Measurements from ENCODE around the gene RASGRP2.

The RASGRP2 gene

DNA sequence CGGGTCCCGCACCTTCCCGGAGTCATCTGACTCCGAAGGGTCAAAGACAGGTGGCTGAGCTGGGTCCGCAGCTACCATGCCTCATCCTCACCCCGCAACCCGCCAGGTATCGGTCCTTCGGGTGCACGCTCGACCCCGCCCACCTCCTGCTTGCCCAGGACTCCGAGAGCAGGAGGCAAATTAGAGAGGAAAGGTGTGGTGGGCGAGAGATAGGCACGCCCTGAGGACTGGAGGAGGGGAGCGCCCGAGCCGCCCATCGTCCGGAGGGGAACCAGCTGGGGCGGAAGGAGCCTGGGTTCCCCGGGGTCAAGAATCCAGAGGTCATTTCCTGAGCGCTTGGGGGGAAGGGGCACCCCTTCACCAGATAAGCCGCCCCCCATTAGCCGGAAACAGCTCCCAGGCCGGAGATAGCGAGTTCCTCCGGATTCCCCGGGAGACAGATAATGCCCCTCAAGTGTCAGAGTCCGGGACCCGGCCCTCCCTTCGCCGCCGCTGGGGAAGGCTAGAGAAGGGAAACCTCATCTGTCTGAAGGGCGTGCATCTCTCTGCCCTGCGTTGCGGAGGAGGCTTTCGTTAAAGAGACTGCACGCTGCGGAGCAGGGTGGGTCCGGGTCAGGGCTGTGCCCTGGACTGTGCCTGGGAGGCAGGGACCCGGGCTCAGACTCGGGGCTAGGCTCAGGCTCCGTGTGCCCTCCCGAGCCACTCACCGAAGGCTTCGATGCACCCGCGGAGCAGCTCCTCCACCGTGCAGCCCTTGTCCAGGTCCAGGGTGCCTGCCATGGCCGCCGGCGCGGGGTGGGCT, 1.7 kb downstream of the RASGRP2 start:
- no peak for DNase-seq (ENCODE audit: low read depth, low spot score)

DNA sequence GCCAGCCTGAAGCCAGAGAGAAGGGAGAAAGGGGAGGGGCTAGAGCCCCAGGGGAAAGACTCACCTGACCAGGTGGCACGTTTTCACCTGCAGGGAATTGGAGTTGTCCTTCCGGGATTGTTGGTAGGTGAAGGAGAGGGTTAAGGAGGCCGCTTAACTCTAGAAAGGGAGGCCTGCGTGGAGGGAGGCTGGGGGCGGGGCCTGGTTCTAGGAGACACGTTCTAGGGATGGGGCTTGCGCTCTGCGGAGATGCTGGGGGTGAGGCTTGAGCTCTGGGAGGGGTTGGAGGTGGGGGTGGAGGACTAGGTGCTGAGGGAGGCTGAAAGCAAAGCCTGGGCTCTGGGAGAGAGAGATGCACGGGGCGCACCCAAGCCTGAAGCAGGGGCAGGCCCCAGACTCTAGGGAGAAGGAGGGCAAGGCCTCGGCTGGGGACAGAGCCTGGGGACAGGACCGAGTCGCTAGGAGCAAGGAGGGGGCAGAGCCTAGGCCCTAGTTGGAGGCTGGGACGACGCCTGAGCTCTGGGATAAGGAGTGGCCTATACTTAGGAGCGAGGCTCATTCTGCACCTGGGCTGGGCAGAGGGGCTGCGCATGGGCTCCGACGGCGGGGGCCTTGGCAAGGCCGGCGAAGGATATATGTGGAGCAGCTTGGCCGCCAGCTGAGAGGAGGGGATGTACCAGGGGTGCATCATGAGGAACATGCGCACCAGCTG, 2.4 kb downstream of the RASGRP2 start:
- DNase-seq (ENCODE audit: low read depth, low spot score) = no peak

DNA sequence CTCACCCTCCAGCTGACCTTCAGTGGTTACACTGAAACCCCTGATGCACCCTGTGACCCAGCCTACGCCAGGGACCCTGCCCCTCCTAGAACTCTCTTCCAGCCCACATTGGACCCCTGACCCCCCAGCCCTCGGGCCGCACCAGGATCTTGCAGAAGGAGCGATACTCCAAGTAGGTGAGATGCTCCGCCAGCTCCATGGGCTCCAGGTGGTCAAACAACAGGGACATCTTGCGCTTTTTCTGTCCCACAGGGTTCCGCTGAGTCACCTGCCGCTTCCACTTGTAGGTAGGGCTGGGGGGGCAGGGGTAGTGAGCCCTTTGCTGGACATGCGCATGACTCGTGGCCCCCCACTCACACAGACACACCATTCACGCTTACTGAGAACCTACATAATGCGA, 4.1 kb downstream of the RASGRP2 start:
- no peak for DNase-seq (ENCODE audit: low read depth, low spot score)

DNA sequence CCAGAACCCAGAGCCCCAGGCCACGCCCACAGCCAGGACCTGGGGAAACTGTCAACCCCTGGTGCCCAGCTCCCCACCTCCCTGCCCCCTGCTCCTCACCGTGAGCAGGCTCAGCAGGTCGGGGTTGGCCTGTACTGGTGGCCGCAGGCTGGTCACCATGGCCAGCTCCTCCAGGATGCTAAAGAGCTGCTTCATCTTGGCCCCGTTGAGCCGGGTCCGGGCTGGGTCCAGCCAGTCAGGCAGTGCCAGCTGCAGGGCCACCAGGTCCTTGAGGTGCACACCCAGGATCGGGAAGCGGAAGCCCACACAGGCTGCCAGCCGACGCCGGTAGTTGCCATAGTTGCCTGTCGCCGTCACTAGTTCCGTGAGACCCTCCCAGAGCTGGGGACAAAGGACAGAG, 7.3 kb downstream of the RASGRP2 start:
- DNase-seq (ENCODE audit: low read depth, low spot score) = no peak

DNA sequence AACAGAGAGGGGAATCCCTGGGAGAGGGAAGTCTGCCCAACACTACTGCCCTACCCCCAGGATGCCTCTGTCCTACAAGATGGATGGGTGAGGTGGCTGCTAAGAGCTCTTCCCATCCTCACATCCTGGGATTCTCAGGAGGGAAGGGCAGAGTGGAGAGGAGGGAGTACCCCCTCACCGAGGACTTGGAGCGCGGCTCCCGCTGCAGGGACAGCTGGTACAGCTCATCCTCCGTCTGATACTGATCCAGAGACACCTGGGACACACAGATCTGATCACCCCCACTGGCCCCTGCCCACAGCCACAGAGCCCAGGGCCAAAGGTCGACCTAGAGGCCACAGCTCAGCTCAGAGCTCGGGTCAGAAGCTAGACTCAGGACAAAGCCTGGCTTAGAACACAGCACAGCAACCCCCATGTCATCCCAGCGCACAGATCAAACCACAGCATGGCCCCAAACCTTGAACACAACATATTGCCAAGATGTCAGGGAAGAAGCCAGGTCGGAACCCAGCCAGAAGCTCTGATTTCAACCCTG, 8.2 kb downstream of the RASGRP2 start:
- no peak for DNase-seq (ENCODE audit: low read depth, low spot score)

DNA sequence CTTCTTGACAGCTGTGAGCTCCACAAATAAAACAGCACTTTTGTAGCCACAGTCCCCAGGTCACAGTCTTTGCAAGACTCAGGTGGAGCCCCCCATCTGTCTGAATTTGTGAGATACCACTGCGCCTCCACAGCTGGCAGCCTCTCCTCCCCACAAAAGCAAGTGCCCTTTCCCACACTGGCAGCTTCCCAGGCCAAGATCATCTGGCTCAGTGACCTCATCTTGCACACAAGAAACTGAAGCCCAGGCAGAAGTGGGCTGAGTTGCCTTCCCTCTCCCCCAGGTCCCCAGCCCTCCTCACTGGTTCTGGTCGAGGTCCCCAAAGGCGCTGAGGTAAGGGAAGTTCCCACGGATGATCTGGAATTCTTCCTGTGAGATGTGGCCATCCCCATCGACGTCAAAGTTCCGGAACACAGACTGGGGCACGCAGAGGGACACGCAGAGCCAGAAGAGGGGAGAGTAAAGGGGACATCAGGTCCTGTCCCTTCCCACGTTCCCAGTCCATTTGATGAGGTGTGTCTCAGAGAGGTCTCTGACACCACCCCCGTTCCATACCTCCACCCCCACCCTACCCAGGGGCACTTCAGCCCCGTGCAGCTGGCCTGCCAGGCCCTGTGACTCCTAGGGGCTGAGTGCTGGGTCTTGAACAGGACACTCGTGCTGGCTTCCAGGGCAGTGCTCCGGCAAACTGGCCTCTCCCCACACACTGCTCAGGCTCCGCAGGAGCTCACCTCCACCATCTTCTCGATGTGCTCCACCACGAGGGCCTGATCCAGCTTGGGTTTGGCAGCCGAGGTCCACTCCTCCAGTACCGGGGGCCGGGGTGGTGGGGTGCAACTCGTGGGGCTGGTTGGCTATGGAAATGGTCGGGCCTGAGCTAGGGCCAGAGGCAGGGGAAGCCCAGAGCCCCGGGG, 8.9 kb downstream of the RASGRP2 start:
- no peak for DNase-seq (ENCODE audit: low read depth, low spot score)

DNA sequence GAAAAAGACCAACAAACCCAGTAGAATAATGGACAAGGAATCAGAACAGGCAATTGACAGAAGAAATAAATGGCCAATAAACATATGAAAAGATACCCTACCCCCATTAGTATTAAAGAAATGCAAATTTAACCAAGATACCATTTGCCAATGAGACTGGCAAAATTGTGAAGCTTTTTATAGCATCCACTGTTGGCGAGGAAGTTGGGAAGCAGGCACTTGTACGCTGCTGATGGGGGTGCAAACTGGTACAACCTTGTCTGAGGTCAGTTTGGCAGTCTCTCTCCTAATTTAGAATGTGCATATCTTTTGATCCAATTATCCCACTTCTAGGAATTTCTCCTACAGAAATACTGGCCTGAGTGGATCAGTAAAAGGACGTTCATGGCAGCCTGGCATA, 12.3 kb downstream of the RASGRP2 start:
- no peak for DNase-seq (ENCODE audit: low read depth, low spot score)

DNA sequence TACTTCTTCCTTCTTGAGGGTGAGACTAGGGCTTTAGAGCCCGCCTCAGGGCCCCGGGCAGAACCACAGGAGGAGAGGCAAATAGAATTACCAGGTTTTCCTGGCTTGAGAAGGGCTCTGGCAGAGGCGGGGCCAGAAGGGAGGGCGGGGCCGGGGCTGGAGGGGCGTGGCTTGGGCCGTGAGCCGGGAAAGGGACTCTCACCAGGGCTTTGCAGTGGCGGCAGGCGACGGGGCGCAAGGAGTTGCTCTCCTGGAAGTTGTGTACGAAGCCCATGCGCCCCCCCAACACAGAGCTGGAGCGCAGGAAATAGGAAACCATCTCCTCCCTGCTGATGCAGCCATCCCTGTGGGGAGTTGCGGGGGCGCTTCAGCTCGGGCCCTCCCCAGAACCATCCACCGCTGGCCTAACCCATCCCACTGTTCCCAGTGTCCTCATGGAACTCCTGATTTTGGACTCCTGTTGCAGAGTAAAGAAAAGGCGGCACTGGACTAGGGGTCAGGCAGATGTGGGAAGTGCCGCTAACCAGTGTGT, 14.0 kb downstream of the RASGRP2 start:
- DNase-seq (ENCODE audit: low read depth, low spot score) = no peak

DNA sequence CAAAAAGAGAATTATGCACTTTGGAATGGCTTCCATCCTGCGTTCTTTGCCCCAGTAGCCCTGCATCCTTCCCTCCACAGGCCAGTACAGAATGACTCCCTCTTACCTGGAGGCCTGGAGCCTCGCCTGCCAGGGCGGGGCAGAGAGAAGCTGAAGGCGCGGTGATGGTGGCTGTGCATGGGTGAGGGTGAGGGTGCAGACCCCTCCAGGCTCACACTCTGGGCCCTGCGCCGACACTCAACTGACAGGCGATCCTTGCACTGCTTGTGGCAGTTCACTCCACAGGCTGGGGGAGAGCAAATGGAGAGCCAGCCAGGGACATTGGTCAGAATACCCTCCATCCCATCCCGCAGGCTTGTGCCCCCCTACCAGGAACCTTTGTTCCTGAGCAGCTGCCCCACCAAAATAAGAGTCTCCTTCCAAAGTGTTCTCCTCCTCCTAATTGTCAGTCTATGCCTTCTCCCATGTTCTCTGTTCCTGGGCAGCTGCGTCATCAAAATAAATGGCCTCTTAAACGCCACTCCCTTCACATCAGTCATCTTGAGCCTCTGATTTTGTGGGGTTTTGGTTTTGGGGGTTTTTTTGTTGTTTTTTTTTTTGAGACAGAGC, 15.1 kb downstream of the RASGRP2 start:
- DNase-seq (ENCODE audit: low read depth, low spot score) = no peak

DNA sequence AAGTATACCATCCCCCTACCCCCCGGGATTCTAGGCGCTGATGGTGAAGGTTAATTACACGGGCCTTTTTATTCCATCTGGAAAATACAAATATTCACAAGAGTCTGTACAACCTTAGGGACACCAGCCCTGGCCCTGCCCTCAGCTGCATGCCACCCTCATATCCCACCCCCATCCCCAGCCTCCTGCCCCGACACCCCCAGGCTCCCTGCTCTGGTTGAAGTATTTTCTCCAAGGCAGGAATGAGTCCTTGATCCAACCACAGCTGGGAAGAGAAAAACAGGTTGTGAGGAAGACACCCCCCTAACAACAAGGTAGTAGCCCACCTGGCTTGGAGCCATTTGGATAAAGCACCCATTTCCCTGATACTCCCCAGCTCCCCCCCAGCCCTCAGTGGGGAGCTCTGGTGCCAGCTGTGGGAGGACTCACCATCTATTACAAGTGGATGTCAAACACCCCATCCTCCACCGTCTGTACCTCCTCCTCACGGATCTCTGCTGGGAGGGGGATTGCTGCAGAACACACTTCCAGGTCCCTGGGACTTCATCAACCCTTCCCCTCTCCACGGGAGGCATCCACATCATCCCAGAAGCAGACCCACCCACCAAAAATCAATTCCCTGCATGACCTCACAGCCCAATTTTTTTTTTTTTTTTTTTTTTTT, 16.9 kb downstream of the RASGRP2 start:
- no peak for DNase-seq (ENCODE audit: low read depth, low spot score)

DNA sequence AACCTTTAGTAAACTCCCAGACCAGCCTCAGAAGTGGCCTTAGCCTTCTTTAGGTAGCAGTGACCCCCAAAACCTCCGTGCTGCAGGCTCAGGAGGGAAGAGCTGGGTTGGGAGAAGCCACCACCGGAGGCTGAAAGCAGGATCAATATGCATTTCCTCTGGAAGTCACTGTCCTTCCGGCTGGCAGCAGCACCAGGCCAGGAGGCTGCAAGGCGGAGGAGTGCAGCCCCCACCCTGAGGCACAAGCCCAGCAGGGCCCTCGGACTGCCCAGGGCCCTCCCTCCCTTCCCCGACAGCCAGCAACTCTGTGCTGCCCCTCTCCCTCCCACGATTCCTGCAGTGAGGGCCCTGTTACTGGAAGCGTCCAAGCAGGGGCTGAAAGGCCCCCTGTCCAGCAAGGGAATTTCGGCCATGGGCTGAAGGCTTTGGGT, 17.7 kb downstream of the RASGRP2 start:
- no peak for DNase-seq (ENCODE audit: low read depth, low spot score)

DNA sequence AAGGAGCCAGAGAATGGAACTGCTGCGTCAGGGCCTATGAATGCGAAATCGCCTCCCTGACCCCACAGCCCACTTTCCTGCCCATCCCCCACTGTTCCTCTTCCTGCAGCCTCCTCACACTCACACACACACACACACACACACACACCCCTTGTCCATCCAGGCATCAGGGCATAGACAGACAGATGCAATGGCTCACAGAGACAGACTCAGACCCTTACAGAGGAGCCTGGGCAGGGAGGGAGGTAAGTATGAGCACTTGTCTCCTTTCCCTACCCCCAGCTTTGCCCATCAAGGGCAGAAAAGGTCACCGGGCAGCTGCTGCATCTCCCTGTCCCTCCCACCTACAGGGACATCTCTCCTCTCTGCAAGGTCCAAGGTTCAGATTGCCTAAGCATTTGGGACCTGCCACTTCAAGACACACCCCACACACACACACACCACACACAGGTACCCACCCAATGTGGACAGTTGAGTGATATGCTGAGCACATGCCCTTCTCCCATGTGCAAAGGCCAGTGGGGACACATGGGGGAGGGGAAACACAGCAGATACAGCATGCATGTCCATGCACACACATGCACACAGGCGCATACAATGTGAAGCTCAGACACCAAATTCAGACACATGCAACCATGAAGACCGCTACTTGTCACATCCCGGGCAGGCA, 18.9 kb downstream of the RASGRP2 start:
- no peak for DNase-seq (ENCODE audit: low read depth, low spot score)

DNA sequence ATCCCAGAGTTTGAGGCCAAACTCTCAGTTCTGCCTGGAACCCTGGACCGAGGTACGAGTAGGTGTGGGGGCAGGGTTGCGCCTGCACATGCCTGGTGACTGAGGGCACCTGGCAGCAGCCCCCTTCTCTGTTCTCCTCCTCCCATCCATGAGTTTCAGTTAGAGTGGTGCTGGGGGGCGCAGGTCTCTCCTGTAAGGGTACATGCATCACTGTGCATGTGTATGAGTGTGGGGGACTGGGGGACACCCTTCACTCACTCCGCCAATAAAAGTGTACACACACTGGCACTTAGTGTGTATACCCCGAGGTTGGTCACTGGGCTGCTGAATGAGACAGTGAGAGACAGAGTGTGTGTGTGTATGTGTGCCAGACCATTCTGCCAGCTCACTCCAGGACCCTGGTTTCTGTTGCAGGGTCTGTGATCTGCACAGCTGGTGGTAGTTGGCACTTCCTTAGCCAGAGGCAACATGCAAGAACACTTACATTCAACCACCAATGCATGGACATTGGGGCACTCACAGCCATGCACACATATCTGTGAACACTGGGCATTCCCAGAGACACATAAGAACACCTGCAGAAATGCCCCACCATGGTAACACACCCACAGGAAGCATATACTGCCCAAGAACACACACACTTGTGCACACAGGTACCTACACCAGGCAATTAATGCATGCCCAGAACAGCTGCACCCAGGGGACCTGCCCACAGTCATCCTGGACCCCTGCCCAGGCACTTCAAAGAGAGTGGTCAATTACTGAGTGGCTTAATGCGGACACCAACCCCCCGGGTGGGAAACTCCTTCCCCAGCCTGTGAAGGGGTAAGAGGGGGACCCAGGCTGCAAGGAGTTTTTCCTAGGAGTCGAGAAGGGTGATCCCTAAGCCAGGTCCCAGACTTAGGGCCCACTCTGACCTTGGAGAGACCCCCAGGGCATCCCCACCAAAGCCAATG, 19.8 kb downstream of the RASGRP2 start:
- DNase-seq (ENCODE audit: low read depth, low spot score) = no peak

DNA sequence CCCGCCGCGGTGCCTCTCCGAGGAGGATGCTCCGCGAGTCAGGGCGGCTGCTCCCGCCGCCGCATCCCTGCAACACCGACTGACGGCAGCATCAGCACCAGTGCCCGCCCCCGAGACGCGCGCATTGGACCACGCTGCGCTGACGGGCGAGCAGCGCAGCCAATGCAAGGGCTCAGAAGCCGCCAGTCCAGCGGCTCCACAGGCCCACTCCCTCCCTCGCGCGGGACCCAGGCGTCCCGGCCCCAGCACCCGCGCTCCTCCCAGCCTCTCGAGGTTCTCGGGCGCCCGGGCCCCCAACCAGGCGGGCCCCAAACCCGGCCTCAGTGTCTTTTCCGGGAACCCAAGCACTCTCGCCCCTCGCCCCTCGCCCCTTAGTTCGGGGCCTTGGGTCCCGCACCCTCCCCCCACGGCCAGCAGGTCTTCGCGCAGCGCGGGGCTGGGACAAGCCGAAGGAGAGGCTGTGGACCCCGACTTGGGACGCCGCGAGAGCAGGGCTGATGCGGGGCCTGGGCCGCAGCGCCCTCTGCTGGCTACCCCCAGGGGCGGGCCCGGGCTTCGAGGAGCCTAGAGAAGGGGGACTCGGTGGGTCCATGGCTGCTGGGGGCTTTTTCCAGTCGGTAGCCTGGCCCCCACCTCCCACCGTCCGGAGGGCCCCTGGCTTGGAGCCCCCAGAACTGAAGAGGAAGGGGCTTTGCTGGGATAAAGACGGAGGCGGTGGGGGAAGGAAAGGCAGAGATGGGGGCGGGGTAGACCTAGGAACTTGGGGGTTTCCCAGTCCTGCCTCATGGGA, 20.6 kb downstream of the RASGRP2 start, which contains the start of gene NRXN2:
Gene NRXN2 (minus strand): TSS at position 81 of the 790 bp plus-strand sequence. CDS start 9,498 bp downstream, outside the sequence.
- no peak for DNase-seq (ENCODE audit: low read depth, low spot score)

DNA sequence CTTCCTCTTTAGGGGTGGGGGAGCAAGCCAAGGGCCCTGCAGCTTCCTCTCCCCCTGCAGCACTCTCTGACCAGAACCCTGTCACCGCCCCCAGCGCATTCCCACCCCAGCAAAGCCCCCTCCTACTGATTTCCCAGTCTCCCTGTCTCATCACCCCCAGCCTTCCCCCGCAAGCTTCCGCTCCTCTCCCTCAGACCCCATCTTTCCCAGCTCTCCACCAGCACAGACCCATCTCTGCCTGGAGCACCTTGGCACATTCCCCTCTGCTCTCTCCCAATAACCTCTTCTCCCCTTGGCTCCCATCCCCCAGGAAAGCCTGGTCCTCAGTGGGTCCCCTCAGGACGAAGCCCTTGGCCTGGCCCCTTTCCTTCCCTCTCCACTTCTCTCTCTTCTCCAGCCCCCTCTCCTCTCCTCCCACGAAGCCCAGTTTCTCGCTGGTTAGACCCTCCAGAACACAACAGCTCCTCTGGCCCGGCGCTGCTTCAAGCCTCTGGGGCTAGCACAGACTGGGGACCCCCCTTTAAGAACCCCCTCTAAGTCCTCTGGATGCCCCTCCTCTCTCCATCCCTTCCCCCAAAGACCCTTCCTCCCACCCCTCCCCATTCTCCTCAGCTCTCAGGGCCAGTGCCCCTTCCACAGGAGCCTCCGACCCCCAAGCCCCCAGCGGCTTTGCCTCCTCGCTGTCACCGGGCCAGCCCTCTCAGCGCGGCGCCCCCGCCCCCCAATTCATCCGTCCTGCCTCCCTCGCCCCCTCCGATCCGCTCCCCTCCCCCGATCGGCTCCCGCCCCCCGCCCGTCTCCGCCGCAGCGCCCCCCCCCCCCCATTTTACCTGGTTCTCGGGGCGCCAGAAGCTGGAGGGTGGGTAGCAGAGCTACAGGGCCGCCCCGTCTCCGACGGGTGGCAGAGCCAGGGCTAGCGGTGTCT, 21.5 kb downstream of the RASGRP2 start:
- no peak for DNase-seq (ENCODE audit: low read depth, low spot score)

DNA sequence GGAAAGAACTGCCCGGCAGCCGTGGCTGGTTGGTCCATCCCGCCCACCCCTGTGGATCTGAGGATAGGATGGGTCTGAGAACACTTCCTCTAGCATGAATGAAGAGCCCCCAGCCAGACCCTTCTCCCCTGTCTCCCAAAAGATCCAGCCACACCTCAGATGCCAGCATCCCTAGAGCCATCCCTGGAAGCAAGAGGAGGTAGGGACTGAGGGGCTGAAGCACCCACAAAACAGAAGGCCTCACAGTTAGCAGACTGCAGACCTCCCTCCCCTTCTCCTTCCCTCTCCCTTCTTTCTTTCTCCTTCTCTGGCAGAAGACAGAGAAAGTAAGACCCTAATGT, 22.6 kb downstream of the RASGRP2 start:
- no peak for DNase-seq (ENCODE audit: low read depth, low spot score)

Data from iPS DF 19.7 (cell line).